ENCODE results near the gene SLCO4A1.
A peak's percentile ranks its signal among the peaks of the same experiment; 100 is the strongest.

The SLCO4A1 gene

GRCh38 chr20:62706344-62706743 is 64.0 kb downstream of the SLCO4A1 start:
- TF ChIP-seq, protein P1, sequence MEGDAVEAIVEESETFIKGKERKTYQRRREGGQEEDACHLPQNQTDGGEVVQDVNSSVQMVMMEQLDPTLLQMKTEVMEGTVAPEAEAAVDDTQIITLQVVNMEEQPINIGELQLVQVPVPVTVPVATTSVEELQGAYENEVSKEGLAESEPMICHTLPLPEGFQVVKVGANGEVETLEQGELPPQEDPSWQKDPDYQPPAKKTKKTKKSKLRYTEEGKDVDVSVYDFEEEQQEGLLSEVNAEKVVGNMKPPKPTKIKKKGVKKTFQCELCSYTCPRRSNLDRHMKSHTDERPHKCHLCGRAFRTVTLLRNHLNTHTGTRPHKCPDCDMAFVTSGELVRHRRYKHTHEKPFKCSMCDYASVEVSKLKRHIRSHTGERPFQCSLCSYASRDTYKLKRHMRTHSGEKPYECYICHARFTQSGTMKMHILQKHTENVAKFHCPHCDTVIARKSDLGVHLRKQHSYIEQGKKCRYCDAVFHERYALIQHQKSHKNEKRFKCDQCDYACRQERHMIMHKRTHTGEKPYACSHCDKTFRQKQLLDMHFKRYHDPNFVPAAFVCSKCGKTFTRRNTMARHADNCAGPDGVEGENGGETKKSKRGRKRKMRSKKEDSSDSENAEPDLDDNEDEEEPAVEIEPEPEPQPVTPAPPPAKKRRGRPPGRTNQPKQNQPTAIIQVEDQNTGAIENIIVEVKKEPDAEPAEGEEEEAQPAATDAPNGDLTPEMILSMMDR (conservative IDR thresholded peaks at IDR 0.05; ENCODE audit: low read depth, low read length), result no peak

GRCh38 chr20:62706857-62707256 is 64.6 kb downstream of the SLCO4A1 start:
- DNase-seq (ENCODE audit: low read depth), result no peak
- TF ChIP-seq, protein P1 (conservative IDR thresholded peaks at IDR 0.05; ENCODE audit: low read depth, low read length), result no peak

More at GRCh38 chr20:62706344-62706743, 64.0 kb downstream of the SLCO4A1 start:
- no peak overlapping the region for H3K4me3 ChIP-seq (ENCODE audit: low read length)
- DNase-seq (ENCODE audit: low read depth), result no peak

GRCh38 chr20:62707276-62707920 is 65.1 kb downstream of the SLCO4A1 start:
- DNase-seq (ENCODE audit: low read depth), result no peak
- H3K4me3 ChIP-seq (ENCODE audit: low read length), result no peak overlapping the region
- TF ChIP-seq, protein P1 (conservative IDR thresholded peaks at IDR 0.05; ENCODE audit: low read depth, low read length), result no peak

More at GRCh38 chr20:62706857-62707256, 64.6 kb downstream of the SLCO4A1 start:
- H3K4me3 ChIP-seq (ENCODE audit: low read length), result no peak overlapping the region

DNA sequence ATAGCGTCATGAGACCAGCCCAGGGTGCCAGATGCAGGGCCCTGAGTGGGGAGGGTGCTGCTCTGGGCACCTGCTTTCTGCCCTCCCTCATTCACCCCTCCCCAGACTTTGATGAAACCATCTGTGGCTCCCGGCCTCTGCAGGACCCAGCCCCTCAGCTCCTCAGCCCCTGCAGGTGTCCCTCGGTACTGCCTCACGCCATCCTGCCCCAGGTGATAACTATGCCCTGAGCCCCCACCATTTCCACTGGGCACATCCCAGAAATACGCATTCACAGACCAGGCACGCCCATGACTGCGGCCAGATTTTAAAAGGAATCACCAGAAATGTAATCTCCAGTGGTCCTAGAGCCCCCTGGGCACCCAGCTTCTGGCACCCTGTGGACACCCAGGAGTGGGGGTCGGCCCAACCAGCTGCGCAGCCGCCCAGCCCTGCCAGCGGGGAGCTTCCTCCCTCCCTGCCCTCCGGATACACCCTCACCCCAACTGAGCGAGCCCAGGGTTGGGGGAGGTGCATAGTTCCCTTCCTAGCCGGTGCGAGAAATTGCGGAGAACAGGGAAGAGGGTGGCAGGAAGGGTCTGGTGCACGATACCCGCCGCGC is 65.7 kb downstream of the SLCO4A1 start:
- no peak for DNase-seq (ENCODE audit: low read depth)
- TF ChIP-seq, protein P1 (conservative IDR thresholded peaks at IDR 0.05; ENCODE audit: low read depth, low read length), result peak; percentile 36
- no peak overlapping the region for H3K4me3 ChIP-seq (ENCODE audit: low read length)

GRCh38 chr20:62708591-62709536 is 66.6 kb downstream of the SLCO4A1 start, which contains the start of gene NTSR1:
TSS of gene NTSR1 (plus strand) at chr20:62708836. CDS start at chr20:62709208, 372 bp downstream.
- TF ChIP-seq, protein P1 (conservative IDR thresholded peaks at IDR 0.05; ENCODE audit: low read depth, low read length), result no peak
- no peak within 1 kb of the TSS for H3K4me3 ChIP-seq (ENCODE audit: low read length)
- DNase-seq (ENCODE audit: low read depth), result no peak

- H3K4me3 ChIP-seq (ENCODE audit: low read length), result no peak overlapping the region
- TF ChIP-seq, protein P1 (conservative IDR thresholded peaks at IDR 0.05; ENCODE audit: low read depth, low read length), result no peak
- no peak for DNase-seq (ENCODE audit: low read depth)
These were observed 67.2 kb downstream of the SLCO4A1 start for GRCh38 chr20:62709537-62709905.
